Fibroblast of lung (primary cell): ENCODE data around the gene S100A3. TPM values are rescaled to one million over a fixed set of nuclear protein-coding genes. Genes with fewer than 3 reads are reported as not detected.

Source experiments
- DNase-seq, 2 donors: peaks; one replicate each; pipeline versions ENCODE4 v3.0.0 to v3.0.0-alpha.2; 2010; ENCODE audit warnings: low read depth in 2 of 2
- H2AFZ ChIP-seq: 2 replicates; pipeline ENCODE4 v1.5.1; 2012; ENCODE audit warnings: low read length, control low read depth, inconsistent platforms
- H3K27ac ChIP-seq: 2 replicates; pipeline ENCODE4 v1.5.1; 2011; ENCODE audit warnings: low read length, control low read depth; ENCODE audit not compliant: insufficient read depth
- H3K27me3 ChIP-seq: 2 replicates; pipeline ENCODE4 v1.5.1; 2011; ENCODE audit warnings: mild to moderate bottlenecking, low read length; ENCODE audit not compliant: control insufficient read depth, insufficient read depth
- H3K36me3 ChIP-seq: 2 replicates; pipeline ENCODE4 v1.5.1; 2011; ENCODE audit warnings: low read length; ENCODE audit not compliant: control insufficient read depth, insufficient read depth
- H3K4me1 ChIP-seq: 2 replicates; pipeline ENCODE4 v1.5.1; 2011; ENCODE audit warnings: low read length; ENCODE audit not compliant: control insufficient read depth, insufficient read depth; ENCODE audit errors: extremely low read depth
- H3K4me2 ChIP-seq: 2 replicates; pipeline ENCODE4 v1.5.1; 2011; ENCODE audit warnings: low read length, control low read depth; ENCODE audit not compliant: insufficient read depth; ENCODE audit errors: extremely low read depth
- H3K4me3 ChIP-seq, 4 experiments: fragments of 200-600 bp in 1 of 4; sonication (generic) in 1 of 4; replicated peaks in 1 of 4; 2 replicates each; pipeline ENCODE4 v1.5.1; 2011 to 2016; ENCODE audit warnings: low read length in 4 of 4, low read depth in 3 of 4, mild to moderate bottlenecking in 3 of 4, control low read depth in 2 of 4, inconsistent platforms in 1 of 4, mixed read lengths in 1 of 4; ENCODE audit not compliant: insufficient read depth in 1 of 4; ENCODE audit errors: control extremely low read depth in 1 of 4
- H3K79me2 ChIP-seq: 2 replicates; pipeline ENCODE4 v1.5.1; 2012; ENCODE audit warnings: mild to moderate bottlenecking, low read length, inconsistent platforms; ENCODE audit not compliant: control insufficient read depth, insufficient read depth
- H3K9ac ChIP-seq: 2 replicates; pipeline ENCODE4 v1.5.1; 2011; ENCODE audit warnings: mild to moderate bottlenecking, low read length, control low read depth; ENCODE audit not compliant: insufficient read depth
- H3K9me3 ChIP-seq: 2 replicates; pipeline ENCODE4 v1.5.1; 2012; ENCODE audit warnings: low read depth, low read length; ENCODE audit not compliant: control insufficient read depth, insufficient read depth
- H4K20me1 ChIP-seq: 2 replicates; pipeline ENCODE4 v1.5.1; 2011; ENCODE audit warnings: low read length; ENCODE audit not compliant: control insufficient read depth, insufficient read depth; ENCODE audit errors: extremely low read depth
- CTCF ChIP-seq, 2 donors: IDR thresholded peaks in 1 of 2; conservative IDR thresholded peaks in 1 of 2; 1 replicate in 1 of 2; 2 replicates in 1 of 2; pipeline ENCODE4 v1.5.1; 2011 to 2012; ENCODE audit warnings: low read length in 2 of 2, control low read depth in 1 of 2, inconsistent platforms in 1 of 2, low read depth in 1 of 2, mild to moderate bottlenecking in 1 of 2
- EZH2 ChIP-seq: IDR thresholded peaks from 2 replicates; pipeline ENCODE4 v1.5.1; 2012; ENCODE audit warnings: low read length, control low read depth, mild to moderate bottlenecking; ENCODE audit errors: missing control alignments
- polyA plus RNA-seq, 2 donors: library from polyadenylated mRNA; depleted of rRNA in 1 of 2; stranded (reverse) in 1 of 2; unstranded in 1 of 2; fragments of >200 nt; gene quantifications; 2 replicates each; pipeline ENCODE4 v1.2.1, GENCODE V29; 2011 to 2012; ENCODE audit warnings: missing spikeins in 1 of 2
- total RNA-seq: library from RNA; depleted of rRNA; stranded (reverse); fragments of >200 nt; gene quantifications from 2 replicates; pipeline ENCODE4 v1.2.1, GENCODE V29; 2014

Gene S100A3
- total and polyA plus RNA-seq, 2 donors (not counting 1 experiment from before 2014, with no cell fraction given): 6.8 to 14.8 TPM

DNA sequence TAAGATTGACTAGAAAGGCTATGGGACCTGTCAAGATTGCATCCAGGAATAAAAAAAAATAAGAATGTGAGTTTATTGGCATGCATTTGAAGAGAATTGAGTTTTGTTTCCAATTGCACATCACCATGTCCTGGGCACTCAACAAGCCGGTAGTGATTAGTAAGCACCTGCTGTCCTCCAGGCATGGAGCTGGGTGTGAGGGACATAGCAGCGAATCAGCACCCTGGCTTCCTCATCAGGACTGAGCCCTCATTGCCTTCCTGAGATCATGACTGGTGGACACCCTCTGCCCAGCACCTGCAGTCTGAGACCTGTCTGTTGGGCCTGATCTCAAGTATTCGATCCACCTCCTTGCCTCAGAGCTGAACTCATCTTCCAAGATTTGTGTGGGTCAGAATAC, 40.0 kb downstream of the S100A3 start:
- TF ChIP-seq CTCF (conservative IDR thresholded peaks at IDR 0.05 in 1 of 2, IDR thresholded peaks at IDR 0.05 in 1 of 2; ENCODE audit: low read depth in 1 of 2, low read length in 2 of 2) (no peak), EZH2 (no peak)
- H3K4me2 ChIP-seq: no peak overlapping the region

GRCh38 chr1:153507926-153508583, 41.0 kb downstream of the S100A3 start:
- no peak overlapping the region for H3K4me2 ChIP-seq
- no peaks in the 10 kb centered on the region for H3K36me3 ChIP-seq
- no peaks in the 10 kb centered on the region for H3K79me2 ChIP-seq
- TF ChIP-seq EZH2 (no peak), CTCF (conservative IDR thresholded peaks at IDR 0.05 in 1 of 2, IDR thresholded peaks at IDR 0.05 in 1 of 2; ENCODE audit: low read depth in 1 of 2, low read length in 2 of 2) (no peak)
- H2AFZ ChIP-seq: no peak overlapping the region
- DNase-seq: no peak
- H3K9ac ChIP-seq: no peak overlapping the region
- no peaks in the 10 kb centered on the region for H3K27me3 ChIP-seq
- H3K27ac ChIP-seq: peak overlapping the region; percentile 16
- no peak overlapping the region for H3K4me3 ChIP-seq
- H3K9me3 ChIP-seq: no peaks in the 10 kb centered on the region
- H4K20me1 ChIP-seq: no peaks in the 10 kb centered on the region
- H3K4me1 ChIP-seq: peaks cover 18% of the 10 kb centered on the region

More for the DNA sequence above, 40.0 kb downstream of the S100A3 start:
- Histone ChIP-seq H3K4me3 (no peak overlapping the region), H2AFZ (no peak overlapping the region), H3K36me3 (no peaks in the 10 kb centered on the region), H4K20me1 (no peaks in the 10 kb centered on the region), H3K27me3 (no peaks in the 10 kb centered on the region), H3K9ac (no peak overlapping the region), H3K9me3 (no peaks in the 10 kb centered on the region), H3K27ac (no peak overlapping the region), H3K4me1 (peaks cover 18% of the 10 kb centered on the region), H3K79me2 (no peaks in the 10 kb centered on the region)
- no peak for DNase-seq

DNA sequence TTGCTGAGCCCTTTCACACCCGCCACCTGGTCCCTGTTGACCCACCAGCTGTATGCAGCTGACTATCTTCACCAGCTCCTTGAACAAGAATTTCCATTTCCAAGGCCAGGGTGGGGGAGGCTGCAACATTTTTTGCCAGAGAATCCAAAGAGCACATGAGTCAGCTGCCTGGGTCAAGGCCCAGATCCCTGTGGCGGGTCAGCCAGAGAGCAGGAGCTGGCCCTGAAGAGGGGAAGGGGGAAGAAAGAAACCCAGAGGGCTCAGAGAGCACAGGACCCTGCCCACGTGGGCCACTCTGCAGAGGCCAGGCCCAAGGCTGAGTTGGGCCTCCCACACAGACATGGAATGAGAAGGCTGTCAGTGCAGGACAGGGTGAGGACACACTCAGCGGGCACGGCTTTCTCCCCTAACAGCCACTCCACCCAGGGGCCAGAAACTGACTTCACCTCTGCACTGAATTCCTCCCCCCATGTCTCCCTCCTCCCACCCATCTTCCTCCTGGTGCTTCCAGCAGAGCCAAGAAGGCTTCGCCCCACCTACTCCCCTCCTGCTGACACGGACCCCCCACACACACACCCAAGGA, 42.1 kb downstream of the S100A3 start:
- Histone ChIP-seq H3K9ac (no peak overlapping the region), H3K4me1 (peaks cover 18% of the 10 kb centered on the region), H3K27me3 (no peaks in the 10 kb centered on the region), H2AFZ (peak overlapping the region; percentile 3), H3K27ac (peak overlapping the region; percentile 71), H3K9me3 (no peaks in the 10 kb centered on the region), H3K4me2 (peak overlapping the region; percentile 60), H4K20me1 (no peaks in the 10 kb centered on the region), H3K36me3 (no peaks in the 10 kb centered on the region), H3K4me3 (no peak overlapping the region), H3K79me2 (no peaks in the 10 kb centered on the region)
- DNase-seq: peak; percentile 95 to 98
- TF ChIP-seq EZH2: no peak
- TF ChIP-seq CTCF (conservative IDR thresholded peaks at IDR 0.05 in 1 of 2, IDR thresholded peaks at IDR 0.05 in 1 of 2; ENCODE audit: low read depth in 1 of 2, low read length in 2 of 2): no peak
